Fibroblast of villous mesenchyme (primary cell): Measurements from ENCODE around the gene CHDH. TPM values are rescaled to one million over a fixed set of nuclear protein-coding genes. Genes with fewer than 3 reads are reported as not detected.

Source experiments
- DNase-seq: peaks from one replicate; pipeline ENCODE4 v3.0.0-alpha.2; 2010; ENCODE audit warnings: low read depth
- H3K4me3 ChIP-seq: 2 replicates; pipeline ENCODE4 v1.5.1; 2011; ENCODE audit warnings: low read depth, mild to moderate bottlenecking, low read length
- total RNA-seq: library from RNA; depleted of rRNA; stranded (reverse); fragments of >200 nt; gene quantifications from 2 replicates; pipeline ENCODE4 v1.2.3, GENCODE V29; 2012
- TF ChIP-seq, protein P1 (sequence below): IDR thresholded peaks from 2 replicates; pipeline ENCODE4 v1.5.1; 2012; ENCODE audit warnings: low read depth, mild to moderate bottlenecking, low read length; ENCODE audit not compliant: insufficient read depth

The CHDH gene
- total RNA-seq, 1 donor = under 0.01 TPM

- TF ChIP-seq, protein P1, sequence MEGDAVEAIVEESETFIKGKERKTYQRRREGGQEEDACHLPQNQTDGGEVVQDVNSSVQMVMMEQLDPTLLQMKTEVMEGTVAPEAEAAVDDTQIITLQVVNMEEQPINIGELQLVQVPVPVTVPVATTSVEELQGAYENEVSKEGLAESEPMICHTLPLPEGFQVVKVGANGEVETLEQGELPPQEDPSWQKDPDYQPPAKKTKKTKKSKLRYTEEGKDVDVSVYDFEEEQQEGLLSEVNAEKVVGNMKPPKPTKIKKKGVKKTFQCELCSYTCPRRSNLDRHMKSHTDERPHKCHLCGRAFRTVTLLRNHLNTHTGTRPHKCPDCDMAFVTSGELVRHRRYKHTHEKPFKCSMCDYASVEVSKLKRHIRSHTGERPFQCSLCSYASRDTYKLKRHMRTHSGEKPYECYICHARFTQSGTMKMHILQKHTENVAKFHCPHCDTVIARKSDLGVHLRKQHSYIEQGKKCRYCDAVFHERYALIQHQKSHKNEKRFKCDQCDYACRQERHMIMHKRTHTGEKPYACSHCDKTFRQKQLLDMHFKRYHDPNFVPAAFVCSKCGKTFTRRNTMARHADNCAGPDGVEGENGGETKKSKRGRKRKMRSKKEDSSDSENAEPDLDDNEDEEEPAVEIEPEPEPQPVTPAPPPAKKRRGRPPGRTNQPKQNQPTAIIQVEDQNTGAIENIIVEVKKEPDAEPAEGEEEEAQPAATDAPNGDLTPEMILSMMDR = no peak
- DNase-seq = no peak
- no peak overlapping the region for H3K4me3 ChIP-seq
These were observed 3.7 kb upstream of the CHDH start for GRCh38 chr3:53849916-53850315.

- H3K4me3 ChIP-seq = no peak overlapping the region
- TF ChIP-seq, protein P1 = no peak
- no peak for DNase-seq
These were observed 584 bp upstream of the CHDH start for GRCh38 chr3:53846851-53847155.

GRCh38 chr3:53845881-53846133, 412 bp downstream of the CHDH start:
- H3K4me3 ChIP-seq = peak overlapping the region; percentile 56
- DNase-seq = no peak
- TF ChIP-seq, protein P1 = no peak

- H3K4me3 ChIP-seq = peak overlapping the region; percentile 56
- TF ChIP-seq, protein P1 = peak; percentile 24
- DNase-seq = peak; percentile 40
These were observed 927 bp downstream of the CHDH start for GRCh38 chr3:53845103-53845880.

DNA sequence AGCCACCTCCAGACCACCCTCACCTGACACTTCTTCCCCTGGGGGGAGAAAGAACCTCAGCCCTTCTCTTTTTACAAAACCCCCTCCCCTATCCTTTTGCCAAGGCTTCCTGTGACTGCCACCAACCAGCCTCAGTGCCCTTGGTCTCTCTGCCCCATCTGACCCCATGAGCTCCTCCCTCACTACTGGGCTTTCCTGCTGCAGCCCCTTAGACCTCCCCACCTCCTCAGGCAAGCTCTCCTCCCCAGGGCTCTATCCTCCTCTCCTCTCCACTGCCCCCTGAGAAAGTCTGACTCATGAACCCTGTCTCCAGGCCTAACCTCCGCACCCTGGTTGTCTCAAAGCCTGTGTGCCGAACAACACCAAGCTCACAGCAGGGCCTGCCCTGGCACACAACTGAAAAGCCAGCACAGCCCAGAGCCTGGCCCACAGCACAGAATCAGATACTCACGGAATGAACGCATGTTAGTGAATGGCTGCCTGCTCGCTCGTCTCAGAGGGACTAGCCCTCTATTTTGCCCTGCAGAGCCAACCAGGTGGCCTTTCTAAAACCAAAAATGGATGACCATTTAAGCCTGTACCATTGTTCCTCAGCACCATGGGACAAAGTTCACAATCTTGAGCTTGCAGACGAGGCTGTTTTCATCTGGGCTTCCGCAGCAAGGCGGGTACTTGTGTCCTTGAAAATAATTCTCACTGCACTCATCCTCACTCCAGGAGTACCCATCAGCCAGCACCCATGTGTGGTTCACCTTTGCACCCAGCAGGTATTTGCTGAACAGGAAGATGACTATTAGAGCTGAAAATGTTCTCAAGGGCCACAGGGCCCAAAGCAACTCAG, 1.7 kb downstream of the CHDH start:
- TF ChIP-seq, protein P1 = no peak
- DNase-seq = no peak
- H3K4me3 ChIP-seq = no peak overlapping the region

GRCh38 chr3:53843195-53844177, 2.7 kb downstream of the CHDH start:
- no peak for DNase-seq
- H3K4me3 ChIP-seq = no peak overlapping the region
- TF ChIP-seq, protein P1 = no peak
